HG02610 (cell line): Measurements from ENCODE around the gene TTC21B.

Source experiments
- ATAC-seq: cut with Tn5 transposase; IDR thresholded peaks from one replicate; pipeline ENCODE4 v1.9.1; 2021; ENCODE audit warnings: mild to moderate bottlenecking, moderate library complexity; ENCODE audit not compliant: unreplicated experiment

The TTC21B gene

GRCh38 chr2:165840333-165840958 lies 113.1 kb downstream of the TTC21B start:
- ATAC-seq, result no peak

- no peak for ATAC-seq
Observed at GRCh38 chr2:165839610-165840009, 114.0 kb downstream of the TTC21B start.

- ATAC-seq, result no peak
Observed at GRCh38 chr2:165837122-165837521, 116.5 kb downstream of the TTC21B start.

GRCh38 chr2:165835363-165835762 lies 118.2 kb downstream of the TTC21B start:
- ATAC-seq, result no peak

- no peak for ATAC-seq
Observed at GRCh38 chr2:165833156-165833555, 120.4 kb downstream of the TTC21B start.

- no peak for ATAC-seq
Observed at GRCh38 chr2:165827921-165828276, 125.7 kb downstream of the TTC21B start.

GRCh38 chr2:165827016-165827920 lies 126.3 kb downstream of the TTC21B start:
- no peak for ATAC-seq

GRCh38 chr2:165825041-165825440 lies 128.5 kb downstream of the TTC21B start:
- ATAC-seq, result no peak
